ENCODE measurements around the gene ALOX12.

DNA sequence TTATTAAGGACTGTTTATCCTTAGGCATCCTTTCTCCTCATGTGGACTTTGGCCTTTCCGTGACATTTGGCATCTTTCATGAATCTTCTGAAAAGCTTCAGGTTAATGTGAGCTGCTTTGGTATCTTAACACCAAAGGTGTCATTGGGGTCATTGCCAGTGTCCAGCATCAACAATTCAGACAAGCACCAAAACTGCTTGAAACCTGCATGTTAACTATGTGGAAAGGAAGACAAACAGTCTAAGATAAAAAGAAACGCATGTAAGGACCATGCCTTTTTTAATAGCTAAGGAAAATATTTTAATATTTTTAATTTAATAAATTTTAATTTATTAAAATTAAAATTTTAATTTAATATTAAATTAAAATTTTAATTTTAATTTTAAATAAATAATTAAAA, 7.9 kb downstream of the ALOX12 start:
- TF ChIP-seq, protein P1, sequence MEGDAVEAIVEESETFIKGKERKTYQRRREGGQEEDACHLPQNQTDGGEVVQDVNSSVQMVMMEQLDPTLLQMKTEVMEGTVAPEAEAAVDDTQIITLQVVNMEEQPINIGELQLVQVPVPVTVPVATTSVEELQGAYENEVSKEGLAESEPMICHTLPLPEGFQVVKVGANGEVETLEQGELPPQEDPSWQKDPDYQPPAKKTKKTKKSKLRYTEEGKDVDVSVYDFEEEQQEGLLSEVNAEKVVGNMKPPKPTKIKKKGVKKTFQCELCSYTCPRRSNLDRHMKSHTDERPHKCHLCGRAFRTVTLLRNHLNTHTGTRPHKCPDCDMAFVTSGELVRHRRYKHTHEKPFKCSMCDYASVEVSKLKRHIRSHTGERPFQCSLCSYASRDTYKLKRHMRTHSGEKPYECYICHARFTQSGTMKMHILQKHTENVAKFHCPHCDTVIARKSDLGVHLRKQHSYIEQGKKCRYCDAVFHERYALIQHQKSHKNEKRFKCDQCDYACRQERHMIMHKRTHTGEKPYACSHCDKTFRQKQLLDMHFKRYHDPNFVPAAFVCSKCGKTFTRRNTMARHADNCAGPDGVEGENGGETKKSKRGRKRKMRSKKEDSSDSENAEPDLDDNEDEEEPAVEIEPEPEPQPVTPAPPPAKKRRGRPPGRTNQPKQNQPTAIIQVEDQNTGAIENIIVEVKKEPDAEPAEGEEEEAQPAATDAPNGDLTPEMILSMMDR (IDR thresholded peaks at IDR 0.05) = no peak
- TF ChIP-seq POLR2AphosphoS5 (IDR thresholded peaks at IDR 0.05) (no peak), EP300 (IDR thresholded peaks at IDR 0.05; ENCODE audit: low read depth) (no peak)
